ENCODE results near the gene KMT2B. TPM values are rescaled to one million over a fixed set of nuclear protein-coding genes. Genes with fewer than 3 reads are reported as not detected.

The KMT2B gene
- total RNA-seq, 1 experiment from 2014 or later: 7.4 TPM

GRCh38 chr19:35746531-35746930, 28.7 kb downstream of the KMT2B start:
- peaks cover 11% of the 10 kb centered on the region for H3K4me1 ChIP-seq (replicated peaks)
- H3K27me3 ChIP-seq (replicated peaks): no peaks in the 10 kb centered on the region
- H3K4me3 ChIP-seq: peak overlapping the region; percentile 54
- no peaks in the 10 kb centered on the region for H3K9me3 ChIP-seq (replicated peaks)
- H3K36me3 ChIP-seq: no peaks in the 10 kb centered on the region
- DNase-seq (ENCODE audit: low read depth in 1 of 2, low spot score in 2 of 2): no peak
- no peak overlapping the region for H3K27ac ChIP-seq

GRCh38 chr19:35748106-35749020, 30.6 kb downstream of the KMT2B start, which contains the start of gene LIN37:
Gene LIN37 (plus strand): TSS chr19:35748576. CDS start chr19:35748725, 149 bp downstream.
- peak; percentile 99 for DNase-seq (ENCODE audit: low read depth in 1 of 2, low spot score in 2 of 2)
- no peaks in the 10 kb centered on the region for H3K27me3 ChIP-seq (replicated peaks)
- H3K27ac ChIP-seq: 0 out of 2 replicates have a peak within 1 kb of the TSS, but pooled peaks have one; percentile 14
- peaks cover 11% of the 10 kb centered on the region for H3K4me1 ChIP-seq (replicated peaks)
- H3K4me3 ChIP-seq: peak within 1 kb of the TSS; percentile 58
- H3K36me3 ChIP-seq: peaks cover 14% of the 10 kb centered on the region
- no peaks in the 10 kb centered on the region for H3K9me3 ChIP-seq (replicated peaks)

GRCh38 chr19:35750167-35750566, 32.4 kb downstream of the KMT2B start:
- Histone ChIP-seq H3K27ac (no peak overlapping the region), H3K36me3 (peaks cover 24% of the 10 kb centered on the region), H3K27me3 (replicated peaks) (no peaks in the 10 kb centered on the region), H3K9me3 (replicated peaks) (no peaks in the 10 kb centered on the region), H3K4me3 (no peak overlapping the region), H3K4me1 (replicated peaks) (peaks cover 11% of the 10 kb centered on the region)
- DNase-seq (ENCODE audit: low read depth in 1 of 2, low spot score in 2 of 2): no peak

GRCh38 chr19:35751839-35752745, 34.3 kb downstream of the KMT2B start:
- Histone ChIP-seq H3K27ac (no peak overlapping the region), H3K9me3 (replicated peaks) (no peaks in the 10 kb centered on the region), H3K27me3 (replicated peaks) (no peaks in the 10 kb centered on the region), H3K4me1 (replicated peaks) (peaks cover 11% of the 10 kb centered on the region), H3K36me3 (peaks cover 24% of the 10 kb centered on the region), H3K4me3 (no peak overlapping the region)
- no peak for DNase-seq (ENCODE audit: low read depth in 1 of 2, low spot score in 2 of 2)

- peaks cover 14% of the 10 kb centered on the region for H3K4me1 ChIP-seq (replicated peaks)
- H3K27ac ChIP-seq: no peak overlapping the region
- DNase-seq (ENCODE audit: low read depth in 1 of 2, low spot score in 2 of 2): peak in 1 of 2 experiments; percentile 42
- no peak overlapping the region for H3K4me3 ChIP-seq
- no peaks in the 10 kb centered on the region for H3K27me3 ChIP-seq (replicated peaks)
- no peaks in the 10 kb centered on the region for H3K9me3 ChIP-seq (replicated peaks)
- peaks cover 24% of the 10 kb centered on the region for H3K36me3 ChIP-seq
These were observed 35.0 kb downstream of the KMT2B start for GRCh38 chr19:35752746-35753350.

- DNase-seq (ENCODE audit: low read depth in 1 of 2, low spot score in 2 of 2): no peak
- Histone ChIP-seq H3K27ac (no peak overlapping the region), H3K9me3 (replicated peaks) (no peaks in the 10 kb centered on the region), H3K36me3 (peaks cover 24% of the 10 kb centered on the region), H3K27me3 (replicated peaks) (no peaks in the 10 kb centered on the region), H3K4me3 (no peak overlapping the region), H3K4me1 (replicated peaks) (peaks cover 15% of the 10 kb centered on the region)
These were observed 36.0 kb downstream of the KMT2B start for GRCh38 chr19:35753634-35754369.

GRCh38 chr19:35754370-35755130, 36.7 kb downstream of the KMT2B start:
- Histone ChIP-seq H3K27me3 (replicated peaks) (no peaks in the 10 kb centered on the region), H3K9me3 (replicated peaks) (no peaks in the 10 kb centered on the region), H3K4me1 (replicated peaks) (peaks cover 16% of the 10 kb centered on the region), H3K4me3 (no peak overlapping the region), H3K27ac (no peak overlapping the region), H3K36me3 (peaks cover 24% of the 10 kb centered on the region)
- DNase-seq (ENCODE audit: low read depth in 1 of 2, low spot score in 2 of 2): no peak

GRCh38 chr19:35755131-35755549, 37.3 kb downstream of the KMT2B start:
- no peak for DNase-seq (ENCODE audit: low read depth in 1 of 2, low spot score in 2 of 2)
- Histone ChIP-seq H3K27ac (no peak overlapping the region), H3K36me3 (peaks cover 28% of the 10 kb centered on the region), H3K27me3 (replicated peaks) (no peaks in the 10 kb centered on the region), H3K4me3 (no peak overlapping the region), H3K4me1 (replicated peaks) (peaks cover 16% of the 10 kb centered on the region), H3K9me3 (replicated peaks) (no peaks in the 10 kb centered on the region)

- no peak overlapping the region for H3K4me3 ChIP-seq
- peaks cover 16% of the 10 kb centered on the region for H3K4me1 ChIP-seq (replicated peaks)
- H3K27me3 ChIP-seq (replicated peaks): no peaks in the 10 kb centered on the region
- H3K36me3 ChIP-seq: peaks cover 34% of the 10 kb centered on the region
- DNase-seq (ENCODE audit: low read depth in 1 of 2, low spot score in 2 of 2): peak in 1 of 2 experiments; percentile 42
- H3K9me3 ChIP-seq (replicated peaks): no peaks in the 10 kb centered on the region
- H3K27ac ChIP-seq: no peak overlapping the region
These were observed 38.0 kb downstream of the KMT2B start for GRCh38 chr19:35755550-35756376.

- Histone ChIP-seq H3K36me3 (peaks cover 41% of the 10 kb centered on the region), H3K27me3 (replicated peaks) (no peaks in the 10 kb centered on the region), H3K27ac (peak within 1 kb of the TSS; percentile 44), H3K9me3 (replicated peaks) (no peaks in the 10 kb centered on the region), H3K4me1 (replicated peaks) (peaks cover 16% of the 10 kb centered on the region), H3K4me3 (peak within 1 kb of the TSS; percentile 61)
- DNase-seq (ENCODE audit: low read depth in 1 of 2, low spot score in 2 of 2): no peak
These were observed 38.8 kb downstream of the KMT2B start, which contains the start of gene HSPB6 for GRCh38 chr19:35756377-35757230. Gene HSPB6 (minus strand): TSS chr19:35757029. CDS start chr19:35757008, 21 bp downstream.

- H3K36me3 ChIP-seq: peaks cover 39% of the 10 kb centered on the region
- peak overlapping the region; percentile 61 for H3K4me3 ChIP-seq
- H3K4me1 ChIP-seq (replicated peaks): peaks cover 16% of the 10 kb centered on the region
- peak overlapping the region; percentile 44 for H3K27ac ChIP-seq
- H3K9me3 ChIP-seq (replicated peaks): no peaks in the 10 kb centered on the region
- DNase-seq (ENCODE audit: low read depth in 1 of 2, low spot score in 2 of 2): peak in 1 of 2 experiments; percentile 74
- H3K27me3 ChIP-seq (replicated peaks): no peaks in the 10 kb centered on the region
These were observed 39.5 kb downstream of the KMT2B start for GRCh38 chr19:35757231-35757748.
